ENCODE measurements around the gene PAX8.
A peak's percentile ranks its signal among the peaks of the same experiment; 100 is the strongest.

Gene PAX8

GRCh38 chr2:113203217-113203530 is 75.5 kb downstream of the PAX8 start:
- Mint-ChIP-seq H3K4me3 (no peak overlapping the region), H3K4me1 (ENCODE audit: low read depth in 2 of 2) (peaks cover 19 to 24% of the 10 kb centered on the region in 2 donors), H3K9me3 (no peaks in the 10 kb centered on the region), H3K27ac (peak overlapping the region; percentile 38 to 44), H3K27me3 (no peaks in the 10 kb centered on the region), H3K36me3 (ENCODE audit: insufficient read depth) (peaks cover 37% of the 10 kb centered on the region)
- ATAC-seq (replicated peaks) = no peak
- no peak for DNase-seq

- ATAC-seq (replicated peaks) (no peak), DNase-seq (no peak)
- peak overlapping the region; percentile 38 to 44 for H3K27ac Mint-ChIP-seq
- peaks cover 42% of the 10 kb centered on the region for H3K36me3 Mint-ChIP-seq (ENCODE audit: insufficient read depth)
- peaks cover 19 to 24% of the 10 kb centered on the region in 2 donors for H3K4me1 Mint-ChIP-seq (ENCODE audit: low read depth in 2 of 2)
- no peaks in the 10 kb centered on the region for H3K9me3 Mint-ChIP-seq
- no peak overlapping the region for H3K4me3 Mint-ChIP-seq
- no peaks in the 10 kb centered on the region for H3K27me3 Mint-ChIP-seq
Observed at GRCh38 chr2:113202305-113203216, 76.2 kb downstream of the PAX8 start.

- no peak for ATAC-seq (replicated peaks)
- no peaks in the 10 kb centered on the region for H3K9me3 Mint-ChIP-seq
- H3K27me3 Mint-ChIP-seq = no peaks in the 10 kb centered on the region
- DNase-seq = no peak
- H3K36me3 Mint-ChIP-seq (ENCODE audit: insufficient read depth) = peaks cover 50% of the 10 kb centered on the region
- peaks cover 23 to 30% of the 10 kb centered on the region in 2 donors for H3K4me1 Mint-ChIP-seq (ENCODE audit: low read depth in 2 of 2)
- H3K27ac Mint-ChIP-seq = peak overlapping the region in 1 of 2 donors; percentile 38
- H3K4me3 Mint-ChIP-seq = no peak overlapping the region
Observed at GRCh38 chr2:113201496-113202304, 77.0 kb downstream of the PAX8 start.

GRCh38 chr2:113200736-113201490 is 77.8 kb downstream of the PAX8 start:
- Mint-ChIP-seq H3K36me3 (ENCODE audit: insufficient read depth) (peaks cover 58% of the 10 kb centered on the region), H3K27ac (peak overlapping the region; percentile 32 to 58), H3K9me3 (no peaks in the 10 kb centered on the region), H3K27me3 (no peaks in the 10 kb centered on the region), H3K4me3 (no peak overlapping the region), H3K4me1 (ENCODE audit: low read depth in 2 of 2) (peaks cover 27 to 29% of the 10 kb centered on the region in 2 donors)
- no peak for ATAC-seq (replicated peaks)
- DNase-seq = no peak

GRCh38 chr2:113200236-113200635 is 78.5 kb downstream of the PAX8 start:
- no peaks in the 10 kb centered on the region for H3K27me3 Mint-ChIP-seq
- ATAC-seq (replicated peaks) = no peak
- H3K27ac Mint-ChIP-seq = peak overlapping the region in 1 of 2 donors; percentile 58
- H3K4me1 Mint-ChIP-seq (ENCODE audit: low read depth in 2 of 2) = peaks cover 24 to 32% of the 10 kb centered on the region in 2 donors
- peaks cover 65% of the 10 kb centered on the region for H3K36me3 Mint-ChIP-seq (ENCODE audit: insufficient read depth)
- DNase-seq = no peak
- H3K4me3 Mint-ChIP-seq = no peak overlapping the region
- H3K9me3 Mint-ChIP-seq = no peaks in the 10 kb centered on the region

- Mint-ChIP-seq H3K4me3 (no peak overlapping the region), H3K4me1 (ENCODE audit: low read depth in 2 of 2) (peaks cover 17 to 24% of the 10 kb centered on the region in 2 donors), H3K36me3 (ENCODE audit: insufficient read depth) (peaks cover 72% of the 10 kb centered on the region), H3K9me3 (no peaks in the 10 kb centered on the region), H3K27me3 (no peaks in the 10 kb centered on the region), H3K27ac (no peak overlapping the region)
- DNase-seq (peak; percentile 32 to 74 (median 49)), ATAC-seq (replicated peaks) (peak; percentile 69)
Observed at GRCh38 chr2:113198790-113199612, 79.7 kb downstream of the PAX8 start.

- Mint-ChIP-seq H3K9me3 (no peaks in the 10 kb centered on the region), H3K27ac (peak overlapping the region in 1 of 2 donors; percentile 64), H3K27me3 (no peaks in the 10 kb centered on the region), H3K4me1 (ENCODE audit: low read depth in 2 of 2) (peaks cover 12 to 22% of the 10 kb centered on the region in 2 donors), H3K36me3 (ENCODE audit: insufficient read depth) (peaks cover 77% of the 10 kb centered on the region), H3K4me3 (no peak overlapping the region)
- ATAC-seq (replicated peaks) (no peak), DNase-seq (no peak)
Observed at GRCh38 chr2:113198048-113198789, 80.5 kb downstream of the PAX8 start.

- Mint-ChIP-seq H3K27ac (peak overlapping the region; percentile 36 to 64), H3K4me1 (ENCODE audit: low read depth in 2 of 2) (peaks cover 17 to 20% of the 10 kb centered on the region in 2 donors), H3K36me3 (ENCODE audit: insufficient read depth) (peaks cover 76% of the 10 kb centered on the region), H3K4me3 (no peak overlapping the region), H3K9me3 (no peaks in the 10 kb centered on the region), H3K27me3 (no peaks in the 10 kb centered on the region)
- ATAC-seq (replicated peaks) = no peak
- DNase-seq = no peak
Observed at GRCh38 chr2:113197347-113198047, 81.2 kb downstream of the PAX8 start.

GRCh38 chr2:113196839-113197238 is 81.9 kb downstream of the PAX8 start:
- H3K9me3 Mint-ChIP-seq = no peaks in the 10 kb centered on the region
- ATAC-seq (replicated peaks) (no peak), DNase-seq (no peak)
- H3K27ac Mint-ChIP-seq = peak overlapping the region; percentile 64 to 76
- H3K36me3 Mint-ChIP-seq (ENCODE audit: insufficient read depth) = peaks cover 73% of the 10 kb centered on the region
- no peaks in the 10 kb centered on the region for H3K27me3 Mint-ChIP-seq
- H3K4me1 Mint-ChIP-seq (ENCODE audit: low read depth in 2 of 2) = peaks cover 18% of the 10 kb centered on the region in 2 donors
- no peak overlapping the region for H3K4me3 Mint-ChIP-seq

GRCh38 chr2:113195923-113196501 is 82.7 kb downstream of the PAX8 start:
- Mint-ChIP-seq H3K9me3 (no peaks in the 10 kb centered on the region), H3K4me3 (no peak overlapping the region), H3K27ac (peak overlapping the region; percentile 64 to 76), H3K4me1 (ENCODE audit: low read depth in 2 of 2) (peaks cover 18 to 22% of the 10 kb centered on the region in 2 donors), H3K36me3 (ENCODE audit: insufficient read depth) (peaks cover 75% of the 10 kb centered on the region), H3K27me3 (no peaks in the 10 kb centered on the region)
- ATAC-seq (replicated peaks) (no peak), DNase-seq (no peak)

GRCh38 chr2:113192459-113193100 is 86.1 kb downstream of the PAX8 start:
- peaks cover 69% of the 10 kb centered on the region for H3K36me3 Mint-ChIP-seq (ENCODE audit: insufficient read depth)
- peaks cover 32 to 46% of the 10 kb centered on the region in 2 donors for H3K4me1 Mint-ChIP-seq (ENCODE audit: low read depth in 2 of 2)
- ATAC-seq (replicated peaks) = no peak
- no peaks in the 10 kb centered on the region for H3K27me3 Mint-ChIP-seq
- H3K4me3 Mint-ChIP-seq = no peak overlapping the region
- DNase-seq = no peak
- no peaks in the 10 kb centered on the region for H3K9me3 Mint-ChIP-seq
- H3K27ac Mint-ChIP-seq = peak overlapping the region; percentile 47 to 80
